Tibial nerve (tissue), 3 donors: Measurements from ENCODE around the gene OPHN1.

ENCODE experiments used
- POLR2A ChIP-seq, 2 donors: fragments of 450-650 bp; IDR thresholded peaks; one replicate each; pipeline ENCODE4 v1.6.1; 2017; ENCODE audit warnings: antibody characterized with exemption in 2 of 2, mild to moderate bottlenecking in 2 of 2, moderate library complexity in 2 of 2
- TF ChIP-seq, protein P1 (sequence below), 5 experiments: fragments of 200-600 bp in 3 of 5; fragments of 450-650 bp in 2 of 5; sonication (generic) in 3 of 5; IDR thresholded peaks; one replicate each; pipeline ENCODE4 v1.5.1; 2016 to 2019; ENCODE audit warnings: antibody characterized with exemption in 5 of 5, mild to moderate bottlenecking in 3 of 5, moderate library complexity in 2 of 5

- no peak for TF ChIP-seq POLR2A (IDR thresholded peaks at IDR 0.05)
- TF ChIP-seq, protein P1, sequence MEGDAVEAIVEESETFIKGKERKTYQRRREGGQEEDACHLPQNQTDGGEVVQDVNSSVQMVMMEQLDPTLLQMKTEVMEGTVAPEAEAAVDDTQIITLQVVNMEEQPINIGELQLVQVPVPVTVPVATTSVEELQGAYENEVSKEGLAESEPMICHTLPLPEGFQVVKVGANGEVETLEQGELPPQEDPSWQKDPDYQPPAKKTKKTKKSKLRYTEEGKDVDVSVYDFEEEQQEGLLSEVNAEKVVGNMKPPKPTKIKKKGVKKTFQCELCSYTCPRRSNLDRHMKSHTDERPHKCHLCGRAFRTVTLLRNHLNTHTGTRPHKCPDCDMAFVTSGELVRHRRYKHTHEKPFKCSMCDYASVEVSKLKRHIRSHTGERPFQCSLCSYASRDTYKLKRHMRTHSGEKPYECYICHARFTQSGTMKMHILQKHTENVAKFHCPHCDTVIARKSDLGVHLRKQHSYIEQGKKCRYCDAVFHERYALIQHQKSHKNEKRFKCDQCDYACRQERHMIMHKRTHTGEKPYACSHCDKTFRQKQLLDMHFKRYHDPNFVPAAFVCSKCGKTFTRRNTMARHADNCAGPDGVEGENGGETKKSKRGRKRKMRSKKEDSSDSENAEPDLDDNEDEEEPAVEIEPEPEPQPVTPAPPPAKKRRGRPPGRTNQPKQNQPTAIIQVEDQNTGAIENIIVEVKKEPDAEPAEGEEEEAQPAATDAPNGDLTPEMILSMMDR (IDR thresholded peaks at IDR 0.05) = no peak
Observed at GRCh38 chrX:68463880-68464279, 30.6 kb upstream of the OPHN1 start.
